HG02938 (cell line): ENCODE data around the gene ULBP3.
"Not testable (repeated sequence)": the region's sequence is repeated elsewhere in the genome, so short reads cannot be mapped to it uniquely, and the experiment has no call there.

Source experiments
- ATAC-seq: cut with Tn5 transposase; IDR thresholded peaks from one replicate; pipeline ENCODE4 v1.9.1; 2021; ENCODE audit warnings: mild to moderate bottlenecking, moderate library complexity; ENCODE audit not compliant: unreplicated experiment

Gene ULBP3

GRCh38 chr6:150076196-150076893 lies 7.4 kb upstream of the ULBP3 start:
- ATAC-seq: no peak

GRCh38 chr6:150075034-150075421 lies 6.1 kb upstream of the ULBP3 start:
- no peak for ATAC-seq

GRCh38 chr6:150074396-150075033 lies 5.6 kb upstream of the ULBP3 start:
- not testable (repeated sequence) for ATAC-seq

- ATAC-seq: no peak
These were observed 3.3 kb upstream of the ULBP3 start for GRCh38 chr6:150072201-150072600.

GRCh38 chr6:150070236-150070818 lies 1.4 kb upstream of the ULBP3 start:
- ATAC-seq: no peak

- no peak for ATAC-seq
These were observed 785 bp upstream of the ULBP3 start for GRCh38 chr6:150069706-150070105.

GRCh38 chr6:150068151-150068550 lies 770 bp downstream of the ULBP3 start:
- ATAC-seq: no peak

GRCh38 chr6:150065083-150065482 lies 3.8 kb downstream of the ULBP3 start:
- ATAC-seq: no peak

GRCh38 chr6:150063640-150064039 lies 5.3 kb downstream of the ULBP3 start:
- no peak for ATAC-seq

- not testable (repeated sequence) for ATAC-seq
These were observed 8.9 kb downstream of the ULBP3 start for GRCh38 chr6:150059973-150060372.

- no peak for ATAC-seq
These were observed 9.9 kb downstream of the ULBP3 start for GRCh38 chr6:150058986-150059385.

GRCh38 chr6:150058231-150058792 lies 10.6 kb downstream of the ULBP3 start:
- ATAC-seq: no peak

GRCh38 chr6:150057501-150057951 lies 11.4 kb downstream of the ULBP3 start:
- ATAC-seq: no peak

GRCh38 chr6:150056916-150057315 lies 12.0 kb downstream of the ULBP3 start:
- ATAC-seq: no peak

- ATAC-seq: no peak
These were observed 12.8 kb downstream of the ULBP3 start for GRCh38 chr6:150056156-150056555.

- ATAC-seq: no peak
These were observed 13.8 kb downstream of the ULBP3 start for GRCh38 chr6:150055131-150055530.

GRCh38 chr6:150053450-150053849 lies 15.5 kb downstream of the ULBP3 start:
- ATAC-seq: no peak

- ATAC-seq: no peak
These were observed 18.1 kb downstream of the ULBP3 start for GRCh38 chr6:150050846-150051245.

- ATAC-seq: no peak
These were observed 20.8 kb downstream of the ULBP3 start for GRCh38 chr6:150048099-150048498.

GRCh38 chr6:150046943-150047342 lies 22.0 kb downstream of the ULBP3 start:
- ATAC-seq: no peak

GRCh38 chr6:150044621-150045145 lies 24.2 kb downstream of the ULBP3 start:
- ATAC-seq: no peak
